Fibroblast of mammary gland (primary cell): Measurements from ENCODE around the gene NUP214.

Source experiments
- DNase-seq: peaks from one replicate; pipeline ENCODE4 v3.0.0-alpha.2; 2010; ENCODE audit warnings: low read depth
- H3K4me3 ChIP-seq: 2 replicates; pipeline ENCODE4 v1.5.1; 2011; ENCODE audit warnings: low read depth, mild to moderate bottlenecking, low read length, moderate library complexity; ENCODE audit not compliant: control insufficient read depth
- TF ChIP-seq, protein P1 (sequence below): conservative IDR thresholded peaks from 2 replicates; pipeline ENCODE4 v1.5.1; 2011; ENCODE audit warnings: low read depth, low read length, inconsistent platforms; ENCODE audit not compliant: control insufficient read depth, insufficient read depth

The NUP214 gene

GRCh38 chr9:131103535-131103934 is 21.9 kb upstream of the NUP214 start:
- TF ChIP-seq, protein P1, sequence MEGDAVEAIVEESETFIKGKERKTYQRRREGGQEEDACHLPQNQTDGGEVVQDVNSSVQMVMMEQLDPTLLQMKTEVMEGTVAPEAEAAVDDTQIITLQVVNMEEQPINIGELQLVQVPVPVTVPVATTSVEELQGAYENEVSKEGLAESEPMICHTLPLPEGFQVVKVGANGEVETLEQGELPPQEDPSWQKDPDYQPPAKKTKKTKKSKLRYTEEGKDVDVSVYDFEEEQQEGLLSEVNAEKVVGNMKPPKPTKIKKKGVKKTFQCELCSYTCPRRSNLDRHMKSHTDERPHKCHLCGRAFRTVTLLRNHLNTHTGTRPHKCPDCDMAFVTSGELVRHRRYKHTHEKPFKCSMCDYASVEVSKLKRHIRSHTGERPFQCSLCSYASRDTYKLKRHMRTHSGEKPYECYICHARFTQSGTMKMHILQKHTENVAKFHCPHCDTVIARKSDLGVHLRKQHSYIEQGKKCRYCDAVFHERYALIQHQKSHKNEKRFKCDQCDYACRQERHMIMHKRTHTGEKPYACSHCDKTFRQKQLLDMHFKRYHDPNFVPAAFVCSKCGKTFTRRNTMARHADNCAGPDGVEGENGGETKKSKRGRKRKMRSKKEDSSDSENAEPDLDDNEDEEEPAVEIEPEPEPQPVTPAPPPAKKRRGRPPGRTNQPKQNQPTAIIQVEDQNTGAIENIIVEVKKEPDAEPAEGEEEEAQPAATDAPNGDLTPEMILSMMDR = no peak
- no peak for DNase-seq
- no peak overlapping the region for H3K4me3 ChIP-seq

DNA sequence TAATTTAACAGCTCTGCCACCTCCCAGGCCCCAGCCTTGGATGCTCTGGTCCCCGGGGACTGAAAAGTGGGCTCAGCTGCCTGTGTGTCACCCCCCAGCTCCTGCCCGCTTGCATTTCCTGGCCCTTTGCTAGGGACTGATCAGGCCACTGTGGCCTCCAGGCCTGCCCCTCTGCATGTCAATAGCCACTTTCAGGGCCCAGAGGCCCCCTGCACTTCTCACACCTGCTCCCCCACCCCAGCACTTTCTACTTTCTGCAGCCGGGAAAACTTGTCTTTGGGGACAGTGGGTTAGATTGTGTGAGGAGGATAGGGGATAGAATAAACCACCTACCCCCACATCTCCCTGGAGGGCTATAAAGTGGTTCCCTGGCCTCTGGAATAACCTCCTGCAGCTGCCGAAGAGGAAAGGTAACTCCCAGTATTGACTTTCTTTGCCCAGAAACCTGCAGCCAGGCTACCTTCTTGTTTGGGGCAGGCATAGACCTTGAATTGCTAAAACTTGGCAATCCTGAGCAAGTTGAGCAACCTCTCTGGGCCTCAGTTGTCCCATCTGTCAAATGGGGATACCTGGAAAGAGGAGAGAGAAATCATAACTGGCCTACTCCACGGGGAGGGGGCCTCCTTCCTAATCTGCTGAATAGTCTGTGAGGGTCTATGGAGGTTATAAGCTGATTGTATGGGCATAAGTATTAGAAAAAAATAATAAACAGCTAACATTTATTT is 21.2 kb upstream of the NUP214 start:
- no peak for DNase-seq
- no peak overlapping the region for H3K4me3 ChIP-seq
- TF ChIP-seq, protein P1 = no peak

DNA sequence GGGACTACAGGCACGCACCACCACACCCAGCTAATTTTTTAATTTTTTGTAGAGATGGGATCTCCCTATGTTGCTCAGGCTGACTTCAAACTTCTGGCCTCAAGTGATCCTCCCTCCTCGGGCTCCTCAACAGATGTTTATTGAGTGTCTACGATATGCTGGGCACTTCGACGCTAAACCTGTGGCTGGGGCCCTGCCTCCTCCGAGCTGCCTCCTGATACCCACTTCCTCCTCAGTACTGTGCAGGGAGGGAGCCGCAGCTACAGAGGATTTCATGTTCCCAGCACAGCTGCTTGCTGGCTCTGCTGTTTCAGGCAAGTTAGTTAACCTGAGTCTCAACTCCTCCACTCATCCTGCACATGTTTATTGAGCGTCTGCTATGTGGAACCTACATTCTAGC is 19.4 kb upstream of the NUP214 start:
- no peak for DNase-seq
- no peak overlapping the region for H3K4me3 ChIP-seq
- TF ChIP-seq, protein P1 = no peak

- TF ChIP-seq, protein P1 = no peak
- no peak for DNase-seq
- no peak overlapping the region for H3K4me3 ChIP-seq
Observed at GRCh38 chr9:131107760-131108159, 17.6 kb upstream of the NUP214 start.

- H3K4me3 ChIP-seq = no peak overlapping the region
- DNase-seq = no peak
- TF ChIP-seq, protein P1 = no peak
Observed at GRCh38 chr9:131111186-131111853, 14.1 kb upstream of the NUP214 start.

DNA sequence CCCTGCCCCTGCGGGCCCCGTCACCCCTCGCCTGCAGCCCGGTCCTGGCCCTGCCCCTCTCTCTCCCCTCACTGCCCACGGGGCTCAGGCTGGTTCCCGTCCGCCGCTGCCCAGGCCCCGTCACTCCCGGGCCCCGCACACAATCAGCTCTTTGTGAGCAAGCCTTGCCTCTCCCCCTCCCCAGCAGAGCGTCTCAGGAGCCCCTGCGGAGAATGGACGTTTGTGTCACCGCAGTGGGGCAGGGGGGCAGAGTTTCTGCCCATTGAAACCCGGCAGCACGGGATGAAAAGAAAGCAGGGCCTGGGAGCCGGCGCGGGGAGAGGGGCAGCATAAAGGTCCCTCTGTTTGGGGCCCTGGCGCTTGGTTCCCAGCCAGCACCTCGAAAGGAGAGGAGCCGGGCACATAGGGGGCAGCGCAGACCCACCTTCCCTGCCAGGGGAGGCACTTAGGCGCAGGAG is 13.5 kb upstream of the NUP214 start:
- TF ChIP-seq, protein P1 = no peak
- no peak overlapping the region for H3K4me3 ChIP-seq
- DNase-seq = no peak
